Measurements from ENCODE around the gene CTNNB1.

CTNNB1 gene

GRCh38 chr3:41234823-41235721 lies 35.8 kb downstream of the CTNNB1 start:
- Histone ChIP-seq H4K20me1 (ENCODE audit: insufficient read depth, low read length) (no peaks in the 10 kb centered on the region), H3K79me2 (ENCODE audit: low read length) (peaks cover under 1% of the 10 kb centered on the region; the same call in 1 of the 2 replicates), H3K27ac (ENCODE audit: low read length) (no peak overlapping the region), H3K4me1 (ENCODE audit: low read length) (no peaks in the 10 kb centered on the region), H3K4me3 (ENCODE audit: low read length) (no peak overlapping the region), H2AFZ (ENCODE audit: low read length) (no peak overlapping the region), H3K27me3 (replicated peaks; ENCODE audit: insufficient read depth, low read length) (no peaks in the 10 kb centered on the region), H3K9me2 (replicated peaks; ENCODE audit: insufficient read depth, low read length) (no peaks in the 10 kb centered on the region), H3K9ac (ENCODE audit: low read length) (no peak overlapping the region), H3K4me2 (ENCODE audit: low read depth, low read length) (no peak overlapping the region), H3K36me3 (replicated peaks; ENCODE audit: insufficient read depth, low read length) (peaks cover 17% of the 10 kb centered on the region; the same call in 1 of the 2 replicates), H3K9me3 (replicated peaks; ENCODE audit: insufficient read depth, low read length) (no peaks in the 10 kb centered on the region), H3F3A (ENCODE audit: insufficient read depth, low read length) (no peaks in the 10 kb centered on the region)
- no peak for TF ChIP-seq CTCF (IDR thresholded peaks at IDR 0.05; ENCODE audit: low read length)
- no peak for TF ChIP-seq EZH2phosphoT487 (IDR thresholded peaks at IDR 0.05; ENCODE audit: low read length)
- no peak for TF ChIP-seq EZH2 (optimal IDR thresholded peaks at IDR 0.05; ENCODE audit: low read depth, low read length)
- no peak for DNase-seq

DNA sequence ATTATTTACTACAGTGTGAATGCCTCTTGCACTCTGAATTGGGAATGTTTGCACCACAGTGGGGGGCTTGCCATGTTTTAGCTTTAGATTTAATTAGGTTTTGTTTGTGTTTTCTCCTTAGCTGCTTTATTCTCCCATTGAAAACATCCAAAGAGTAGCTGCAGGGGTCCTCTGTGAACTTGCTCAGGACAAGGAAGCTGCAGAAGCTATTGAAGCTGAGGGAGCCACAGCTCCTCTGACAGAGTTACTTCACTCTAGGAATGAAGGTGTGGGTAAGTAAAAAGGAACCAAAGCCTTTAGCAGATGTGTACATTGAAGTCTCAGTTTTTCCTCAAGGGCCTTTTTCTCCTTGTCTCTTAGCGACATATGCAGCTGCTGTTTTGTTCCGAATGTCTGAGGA lies 36.9 kb downstream of the CTNNB1 start:
- Histone ChIP-seq H3K27ac (ENCODE audit: low read length) (no peak overlapping the region), H3K36me3 (replicated peaks; ENCODE audit: insufficient read depth, low read length) (peaks cover 17% of the 10 kb centered on the region; the same call in 1 of the 2 replicates), H3K27me3 (replicated peaks; ENCODE audit: insufficient read depth, low read length) (no peaks in the 10 kb centered on the region), H3K9ac (ENCODE audit: low read length) (no peak overlapping the region), H2AFZ (ENCODE audit: low read length) (no peak overlapping the region), H3K9me3 (replicated peaks; ENCODE audit: insufficient read depth, low read length) (no peaks in the 10 kb centered on the region), H3K4me2 (ENCODE audit: low read depth, low read length) (no peak overlapping the region), H3K4me3 (ENCODE audit: low read length) (no peak overlapping the region), H4K20me1 (ENCODE audit: insufficient read depth, low read length) (no peaks in the 10 kb centered on the region), H3K9me2 (replicated peaks; ENCODE audit: insufficient read depth, low read length) (no peaks in the 10 kb centered on the region), H3F3A (ENCODE audit: insufficient read depth, low read length) (no peaks in the 10 kb centered on the region), H3K4me1 (ENCODE audit: low read length) (no peaks in the 10 kb centered on the region), H3K79me2 (ENCODE audit: low read length) (no peaks in the 10 kb centered on the region)
- TF ChIP-seq CTCF (IDR thresholded peaks at IDR 0.05; ENCODE audit: low read length) = no peak
- no peak for TF ChIP-seq EZH2phosphoT487 (IDR thresholded peaks at IDR 0.05; ENCODE audit: low read length)
- no peak for TF ChIP-seq EZH2 (optimal IDR thresholded peaks at IDR 0.05; ENCODE audit: low read depth, low read length)
- no peak for DNase-seq

GRCh38 chr3:41237907-41238306 lies 38.6 kb downstream of the CTNNB1 start:
- no peak overlapping the region for H3K9ac ChIP-seq (ENCODE audit: low read length)
- H3K27ac ChIP-seq (ENCODE audit: low read length) = no peak overlapping the region
- peaks cover 16% of the 10 kb centered on the region; the same call in 1 of the 2 replicates for H3K36me3 ChIP-seq (replicated peaks; ENCODE audit: insufficient read depth, low read length)
- H4K20me1 ChIP-seq (ENCODE audit: insufficient read depth, low read length) = no peaks in the 10 kb centered on the region
- no peaks in the 10 kb centered on the region for H3K27me3 ChIP-seq (replicated peaks; ENCODE audit: insufficient read depth, low read length)
- no peaks in the 10 kb centered on the region for H3K9me2 ChIP-seq (replicated peaks; ENCODE audit: insufficient read depth, low read length)
- H3F3A ChIP-seq (ENCODE audit: insufficient read depth, low read length) = no peaks in the 10 kb centered on the region
- no peaks in the 10 kb centered on the region for H3K4me1 ChIP-seq (ENCODE audit: low read length)
- no peaks in the 10 kb centered on the region for H3K9me3 ChIP-seq (replicated peaks; ENCODE audit: insufficient read depth, low read length)
- no peak overlapping the region for H3K4me3 ChIP-seq (ENCODE audit: low read length)
- no peak overlapping the region for H2AFZ ChIP-seq (ENCODE audit: low read length)
- no peak for DNase-seq
- no peak for TF ChIP-seq CTCF (IDR thresholded peaks at IDR 0.05; ENCODE audit: low read length)
- TF ChIP-seq EZH2phosphoT487 (IDR thresholded peaks at IDR 0.05; ENCODE audit: low read length) = no peak
- no peak for TF ChIP-seq EZH2 (optimal IDR thresholded peaks at IDR 0.05; ENCODE audit: low read depth, low read length)
- H3K79me2 ChIP-seq (ENCODE audit: low read length) = no peaks in the 10 kb centered on the region
- no peak overlapping the region for H3K4me2 ChIP-seq (ENCODE audit: low read depth, low read length)

All from MM.1S (cell line).